Astrocyte of the spinal cord (primary cell): ENCODE measurements around the gene PER2.
A peak's percentile ranks its signal among the peaks of the same experiment; 100 is the strongest.

Experiments
- DNase-seq: peaks from one replicate; pipeline ENCODE4 v3.0.0; 2011; ENCODE audit warnings: low read depth, low spot score
- H3K4me3 ChIP-seq: 2 replicates; pipeline ENCODE4 v1.5.1; 2011; ENCODE audit warnings: low read depth, mild to moderate bottlenecking, low read length, moderate library complexity
- in situ Hi-C: cut with HindIII; loops from 2 replicates; pipeline ENCODE4 v1.10.0; 2017; ENCODE audit warnings: low sequenced_read_pairs
- TF ChIP-seq, protein P1 (sequence below): IDR thresholded peaks from 2 replicates; pipeline ENCODE4 v1.5.1; 2012; ENCODE audit warnings: low read depth, mild to moderate bottlenecking, low read length, inconsistent platforms

PER2 gene

GRCh38 chr2:238239863-238240756 is 48.3 kb downstream of the PER2 start, which contains the start of gene HES6:
Gene HES6, minus strand, starts transcription at chr2:238240038. Its CDS starts 133 bp downstream, at chr2:238239905.
- in situ Hi-C loops, result no loop called here
- peak within 1 kb of the TSS; percentile 35 for H3K4me3 ChIP-seq
- peak; percentile 88 for DNase-seq
- TF ChIP-seq, protein P1, sequence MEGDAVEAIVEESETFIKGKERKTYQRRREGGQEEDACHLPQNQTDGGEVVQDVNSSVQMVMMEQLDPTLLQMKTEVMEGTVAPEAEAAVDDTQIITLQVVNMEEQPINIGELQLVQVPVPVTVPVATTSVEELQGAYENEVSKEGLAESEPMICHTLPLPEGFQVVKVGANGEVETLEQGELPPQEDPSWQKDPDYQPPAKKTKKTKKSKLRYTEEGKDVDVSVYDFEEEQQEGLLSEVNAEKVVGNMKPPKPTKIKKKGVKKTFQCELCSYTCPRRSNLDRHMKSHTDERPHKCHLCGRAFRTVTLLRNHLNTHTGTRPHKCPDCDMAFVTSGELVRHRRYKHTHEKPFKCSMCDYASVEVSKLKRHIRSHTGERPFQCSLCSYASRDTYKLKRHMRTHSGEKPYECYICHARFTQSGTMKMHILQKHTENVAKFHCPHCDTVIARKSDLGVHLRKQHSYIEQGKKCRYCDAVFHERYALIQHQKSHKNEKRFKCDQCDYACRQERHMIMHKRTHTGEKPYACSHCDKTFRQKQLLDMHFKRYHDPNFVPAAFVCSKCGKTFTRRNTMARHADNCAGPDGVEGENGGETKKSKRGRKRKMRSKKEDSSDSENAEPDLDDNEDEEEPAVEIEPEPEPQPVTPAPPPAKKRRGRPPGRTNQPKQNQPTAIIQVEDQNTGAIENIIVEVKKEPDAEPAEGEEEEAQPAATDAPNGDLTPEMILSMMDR, result no peak

GRCh38 chr2:238239543-238239862 is 48.9 kb downstream of the PER2 start:
- H3K4me3 ChIP-seq, result peak overlapping the region; percentile 35
- in situ Hi-C loops, result no loop called here
- no peak for DNase-seq
- TF ChIP-seq, protein P1, result no peak

DNA sequence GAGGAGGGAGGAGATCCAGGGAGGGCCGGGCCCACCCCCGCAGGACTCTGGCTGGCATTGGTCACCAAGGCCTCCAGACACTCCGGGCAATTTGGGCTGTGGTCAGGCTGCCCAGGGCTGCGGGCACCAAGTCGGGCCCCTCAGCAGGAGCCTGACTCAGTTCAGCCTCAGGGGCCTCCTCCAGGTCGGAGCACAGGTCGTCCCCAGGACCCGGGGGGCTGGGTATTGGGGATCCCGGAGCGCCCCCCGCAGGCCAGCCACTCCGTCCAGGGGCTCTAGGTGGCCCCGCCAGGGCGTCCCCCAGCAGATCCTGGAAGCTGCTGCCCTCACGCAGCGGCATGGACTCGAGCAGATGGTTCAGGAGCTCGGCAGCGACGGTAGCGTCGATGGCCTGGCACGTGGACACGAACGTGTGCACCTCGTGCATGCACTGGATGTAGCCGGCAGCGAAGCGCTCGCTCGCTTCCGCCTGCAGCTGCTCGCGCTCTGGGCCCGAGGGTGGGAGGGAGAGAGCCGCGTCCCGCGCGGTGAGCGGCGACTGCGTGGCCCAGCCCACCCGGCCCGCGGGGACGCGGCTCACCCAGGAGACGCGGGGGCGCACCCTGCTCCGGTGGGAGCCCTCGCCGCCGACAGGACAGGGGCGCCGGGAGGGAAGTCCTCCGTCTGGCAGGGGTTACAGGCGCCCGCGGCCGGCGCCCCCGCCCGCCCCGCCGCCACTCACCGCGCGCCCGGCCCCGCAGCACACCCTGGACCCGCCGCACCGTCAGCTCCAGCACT is 49.5 kb downstream of the PER2 start:
- in situ Hi-C loops, result no loop called here
- no peak overlapping the region for H3K4me3 ChIP-seq
- TF ChIP-seq, protein P1, result no peak
- no peak for DNase-seq

DNA sequence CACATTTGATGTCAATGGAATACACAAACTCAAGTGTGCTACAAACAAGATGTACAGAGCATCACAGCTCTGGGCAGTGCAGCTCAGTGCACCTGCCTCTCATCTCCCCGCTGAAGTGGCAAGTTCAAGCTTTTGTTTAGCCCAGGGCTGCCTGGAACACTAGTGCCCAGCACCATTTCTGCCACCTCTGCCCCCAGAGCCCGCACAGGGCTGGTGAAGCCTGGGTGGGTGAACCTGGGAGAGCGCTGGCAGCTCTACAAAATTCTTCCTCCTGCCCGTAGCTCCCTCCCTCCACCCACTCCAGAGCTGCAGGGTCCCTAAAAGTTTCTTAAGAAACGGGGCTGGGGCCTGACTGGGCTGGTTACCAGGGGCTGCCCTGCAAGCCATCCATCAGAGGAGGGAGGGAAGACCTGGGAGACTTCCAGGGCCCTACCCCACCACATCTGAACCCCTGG is 50.1 kb downstream of the PER2 start:
- in situ Hi-C loops, result no loop called here
- no peak for DNase-seq
- TF ChIP-seq, protein P1, result no peak
- H3K4me3 ChIP-seq, result no peak overlapping the region

GRCh38 chr2:238237431-238238135 is 50.8 kb downstream of the PER2 start:
- H3K4me3 ChIP-seq, result no peak overlapping the region
- in situ Hi-C loops, result no loop called here
- TF ChIP-seq, protein P1, result no peak
- no peak for DNase-seq

DNA sequence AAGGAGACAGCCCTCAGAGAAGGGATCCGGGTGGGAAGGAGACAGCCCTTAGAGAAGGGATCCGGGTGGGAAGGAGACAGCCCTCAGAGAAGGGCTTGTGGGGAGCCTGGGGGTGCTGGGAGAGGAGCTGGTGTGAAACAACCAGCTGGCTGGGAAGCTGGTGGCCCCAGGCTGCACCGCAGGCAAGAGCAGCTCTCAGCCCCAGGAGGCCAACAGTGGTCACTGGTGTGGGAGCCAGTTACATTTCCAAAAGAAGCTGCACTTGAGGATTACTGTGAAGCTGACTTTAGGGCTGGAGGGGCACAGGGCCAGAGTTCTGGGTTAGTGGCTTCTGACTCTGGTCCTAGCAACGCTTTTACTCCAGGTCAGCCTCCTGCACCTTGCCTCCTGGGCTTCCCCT is 51.8 kb downstream of the PER2 start:
- DNase-seq, result no peak
- TF ChIP-seq, protein P1, result no peak
- no peak overlapping the region for H3K4me3 ChIP-seq
- in situ Hi-C loops, result no loop called here
